A549 (cell line): ENCODE measurements around the gene PDZK1.

Source experiments
- CHD4 ChIP-seq: fragments of 200-600 bp; sonication (generic); IDR thresholded peaks from 2 replicates; pipeline ENCODE4 v1.6.1; 2016; ENCODE audit warnings: antibody characterized with exemption, mild to moderate bottlenecking, borderline replicate concordance
- CTCF ChIP-seq: fragments of >200 bp; sonication (Bioruptor Twin); formaldehyde crosslinking; IDR thresholded peaks from 3 replicates; pipeline ENCODE4 v1.5.1; 2016
- EHMT2 ChIP-seq: fragments of 200-600 bp; sonication (generic); IDR thresholded peaks from 2 replicates; pipeline ENCODE4 v1.6.1; 2016; ENCODE audit warnings: antibody characterized with exemption, low read depth, mild to moderate bottlenecking, moderate library complexity
- EP300 ChIP-seq, 2 experiments: fragments of >200 bp; sonication (Bioruptor Twin); formaldehyde crosslinking; IDR thresholded peaks; 2 replicates in 1 of 2; 3 replicates in 1 of 2; pipeline ENCODE4 v1.6.1; 2016 to 2017
- ESRRA ChIP-seq: fragments of 150-350 bp; IDR thresholded peaks from 2 replicates; pipeline ENCODE4 v1.6.1; 2014; ENCODE audit warnings: mild to moderate bottlenecking, low read length, borderline replicate concordance
- FOSL2 ChIP-seq, 2 experiments: fragments of 450-650 bp in 1 of 2; fragments of >200 bp in 1 of 2; sonication (Bioruptor Twin) in 1 of 2; formaldehyde crosslinking; IDR thresholded peaks; 2 replicates each; pipeline versions ENCODE4 v1.5.0 to v1.6.1; 2016 to 2020; ENCODE audit warnings: mild to moderate bottlenecking in 1 of 2, moderate library complexity in 1 of 2
- JUNB ChIP-seq: fragments of >200 bp; sonication (Bioruptor Twin); formaldehyde crosslinking; IDR thresholded peaks from 2 replicates; pipeline ENCODE4 v1.6.1; 2016
- KDM1A ChIP-seq: fragments of 200-600 bp; sonication (generic); IDR thresholded peaks from 2 replicates; pipeline ENCODE4 v1.6.1; 2016; ENCODE audit warnings: low read depth, mild to moderate bottlenecking
- MAX ChIP-seq: IDR thresholded peaks from 2 replicates; pipeline ENCODE4 v1.6.1; 2012
- POLR2A ChIP-seq: IDR thresholded peaks from 2 replicates; pipeline ENCODE4 v1.6.1; 2012; ENCODE audit warnings: mild to moderate bottlenecking, low read length
- RAD21 ChIP-seq, 2 experiments: fragments of >200 bp in 1 of 2; sonication (Bioruptor Twin) in 1 of 2; formaldehyde crosslinking in 1 of 2; IDR thresholded peaks in 1 of 2; conservative IDR thresholded peaks in 1 of 2; 2 replicates in 1 of 2; 3 replicates in 1 of 2; pipeline ENCODE4 v1.6.1; 2012 to 2018; ENCODE audit warnings: inconsistent platforms in 1 of 2
- TP53 ChIP-seq: fragments of 250-450 bp; sonication (Bioruptor Pico); IDR thresholded peaks from 2 replicates; pipeline ENCODE4 v1.5.0; 2021; ENCODE audit warnings: mild to moderate bottlenecking, moderate library complexity
- USF2 ChIP-seq: fragments of 450-650 bp; IDR thresholded peaks from 2 replicates; pipeline ENCODE4 v1.6.1; 2014; ENCODE audit warnings: antibody characterized with exemption

- TF ChIP-seq CTCF (no peak), ESRRA (no peak), TP53 (CRISPR knock-in tag) (no peak), POLR2A (no peak), FOSL2 (IDR thresholded peaks at IDR 0.05) (no peak), FOSL2 (CRISPR knock-in tag; IDR thresholded peaks at IDR 0.05) (no peak), MAX (no peak), KDM1A (no peak), RAD21 (conservative IDR thresholded peaks at IDR 0.05 in 1 of 2, IDR thresholded peaks at IDR 0.05 in 1 of 2) (no peak), CHD4 (no peak), USF2 (no peak), EHMT2 (no peak), EP300 (IDR thresholded peaks at IDR 0.05) (no peak), JUNB (no peak)
These were observed 5.8 kb downstream of the PDZK1 start for GRCh38 chr1:145701306-145701862.
